WTC11 (cell line): Measurements from ENCODE around the gene TRIM13. TPM values are rescaled to one million over a fixed set of nuclear protein-coding genes. Genes with fewer than 3 reads are reported as not detected.

Experiments
- ATAC-seq: fragments of 200-7000 bp; cut with Tn5 transposase; 2 replicates; pipeline ENCODE4 v1.10.0; 2021; ENCODE audit warnings: mild to moderate bottlenecking, moderate library complexity
- CTCF ChIA-PET: fragments of 300-600 bp; sonication (Branson Sonifier 250); formaldehyde crosslinking; loops from one replicate; lab custom pipeline; 2021; ENCODE audit warnings: antibody characterized with exemption; lab: Charles Lee
- POLR2A ChIA-PET: fragments of 350-600 bp; sonication (Branson Sonifier 250); formaldehyde crosslinking; loops from one replicate; lab custom pipeline; 2021; ENCODE audit warnings: antibody characterized with exemption; lab: Charles Lee
- DNase-seq: peaks from one replicate; pipeline ENCODE4 v3.0.0; 2021; ENCODE audit warnings: low spot score
- H3K27ac Mint-ChIP-seq: 2 replicates; pipeline ENCODE4 v1.8.0; 2021; ENCODE audit warnings: mixed read lengths
- H3K27me3 Mint-ChIP-seq: 2 replicates; pipeline ENCODE4 v1.8.0; 2021; ENCODE audit warnings: low read depth, mild to moderate bottlenecking, moderate library complexity, mixed read lengths
- H3K36me3 Mint-ChIP-seq: 2 replicates; pipeline ENCODE4 v1.8.0; 2021; ENCODE audit warnings: mixed read lengths
- H3K4me1 Mint-ChIP-seq: 2 replicates; pipeline ENCODE4 v1.8.0; 2022; ENCODE audit warnings: mixed read lengths
- H3K4me3 Mint-ChIP-seq: 2 replicates; pipeline ENCODE4 v1.8.0; 2021; ENCODE audit warnings: mild to moderate bottlenecking, moderate library complexity, mixed read lengths
- H3K9me3 Mint-ChIP-seq: 2 replicates; pipeline ENCODE4 v1.8.0; 2021; ENCODE audit warnings: mixed read lengths
- AFF4 ChIP-seq: sonication (generic); formaldehyde crosslinking; IDR thresholded peaks from 2 replicates; pipeline ENCODE4 v1.8.1; 2023; ENCODE audit warnings: mild to moderate bottlenecking, missing genetic modification reagents, borderline replicate concordance
- AR ChIP-seq: fragments of 250-450 bp; sonication (Bioruptor Pico); IDR thresholded peaks from 2 replicates; pipeline ENCODE4 v1.9.0; 2021; ENCODE audit warnings: mild to moderate bottlenecking
- ATF3 ChIP-seq: sonication (generic); formaldehyde crosslinking; conservative IDR thresholded peaks from 2 replicates; pipeline ENCODE4 v1.8.1; 2022; ENCODE audit warnings: mild to moderate bottlenecking, missing genetic modification reagents
- CREB1 ChIP-seq: sonication (generic); formaldehyde crosslinking; IDR thresholded peaks from 2 replicates; pipeline ENCODE4 v1.8.0; 2023; ENCODE audit warnings: mild to moderate bottlenecking, missing genetic modification reagents
- FOXP4 ChIP-seq: sonication (generic); formaldehyde crosslinking; IDR thresholded peaks from 2 replicates; pipeline ENCODE4 v1.8.0; 2022; ENCODE audit warnings: mild to moderate bottlenecking, missing genetic modification reagents
- GTF2I ChIP-seq: fragments of 250-450 bp; sonication (Bioruptor Pico); conservative IDR thresholded peaks from 2 replicates; pipeline ENCODE4 v1.4.0; 2021; ENCODE audit warnings: mild to moderate bottlenecking
- JUN ChIP-seq: sonication (generic); formaldehyde crosslinking; IDR thresholded peaks from 2 replicates; pipeline ENCODE4 v1.8.0; 2023; ENCODE audit warnings: mild to moderate bottlenecking, missing genetic modification reagents
- MAX ChIP-seq: sonication (generic); formaldehyde crosslinking; IDR thresholded peaks from 2 replicates; pipeline ENCODE4 v1.8.0; 2022; ENCODE audit warnings: mild to moderate bottlenecking, missing genetic modification reagents
- MYBL2 ChIP-seq: sonication (generic); formaldehyde crosslinking; IDR thresholded peaks from 2 replicates; pipeline ENCODE4 v1.8.1; 2023; ENCODE audit warnings: mild to moderate bottlenecking, moderate library complexity, missing genetic modification reagents
- NFYB ChIP-seq: sonication (generic); formaldehyde crosslinking; conservative IDR thresholded peaks from 2 replicates; pipeline ENCODE4 v1.8.0; 2022; ENCODE audit warnings: low read depth, missing genetic modification reagents
- NR2C2 ChIP-seq: sonication (generic); formaldehyde crosslinking; IDR thresholded peaks from 2 replicates; pipeline ENCODE4 v1.8.0; 2022; ENCODE audit warnings: mild to moderate bottlenecking, missing genetic modification reagents
- OVOL2 ChIP-seq: fragments of 250-450 bp; sonication (Bioruptor Pico); IDR thresholded peaks from 2 replicates; pipeline ENCODE4 v1.9.0; 2021; ENCODE audit warnings: mild to moderate bottlenecking, borderline replicate concordance
- RORB ChIP-seq: fragments of 250-450 bp; sonication (Bioruptor Pico); IDR thresholded peaks from 2 replicates; pipeline ENCODE4 v1.9.0; 2021; ENCODE audit warnings: mild to moderate bottlenecking
- TP53 ChIP-seq: sonication (generic); formaldehyde crosslinking; IDR thresholded peaks from 2 replicates; pipeline ENCODE4 v1.8.1; 2023; ENCODE audit warnings: mild to moderate bottlenecking, missing genetic modification reagents
- USF2 ChIP-seq: sonication (generic); formaldehyde crosslinking; IDR thresholded peaks from 2 replicates; pipeline ENCODE4 v1.8.1; 2023; ENCODE audit warnings: mild to moderate bottlenecking, missing genetic modification reagents, moderate library complexity
- ZNF232 ChIP-seq: sonication (generic); formaldehyde crosslinking; IDR thresholded peaks from 2 replicates; pipeline ENCODE4 v1.8.0; 2022; ENCODE audit warnings: mild to moderate bottlenecking, missing genetic modification reagents
- ZNF512 ChIP-seq: sonication (generic); formaldehyde crosslinking; IDR thresholded peaks from 2 replicates; pipeline ENCODE4 v1.8.1; 2022; ENCODE audit warnings: missing genetic modification reagents, borderline replicate concordance
- ZSCAN18 ChIP-seq: fragments of 250-450 bp; sonication (Bioruptor Pico); IDR thresholded peaks from 2 replicates; pipeline ENCODE4 v2.1.2; 2022; ENCODE audit warnings: mild to moderate bottlenecking, moderate library complexity
- total RNA-seq: library from RNA; stranded (reverse); gene quantifications from 3 replicates; pipeline ENCODE4 v1.2.3, GENCODE V29; 2021

TRIM13 gene
- total RNA-seq, 1 experiment from 2014 or later = 27.5 TPM

DNA sequence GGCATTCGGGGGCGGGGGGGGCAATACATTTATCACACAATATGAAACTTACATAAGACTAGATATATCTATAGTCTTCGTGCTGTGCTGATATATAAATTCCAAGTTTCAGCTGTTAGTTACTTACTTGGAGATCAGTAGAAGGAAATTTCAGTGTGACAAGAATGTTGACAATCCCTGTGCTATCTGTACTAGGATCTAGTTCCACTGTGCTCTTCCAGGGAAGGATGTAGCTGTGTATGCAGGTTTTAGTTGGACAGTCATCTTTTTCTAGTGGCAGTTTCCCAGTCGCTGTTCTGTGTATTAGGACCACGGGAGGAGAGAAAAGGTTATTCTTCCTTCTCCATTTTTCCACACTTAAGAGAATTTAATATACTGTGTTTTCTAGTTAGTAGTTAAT is 3.2 kb upstream of the TRIM13 start (continued):
- no peak for TF ChIP-seq ATF3 (CRISPR knock-in tag)

DNA sequence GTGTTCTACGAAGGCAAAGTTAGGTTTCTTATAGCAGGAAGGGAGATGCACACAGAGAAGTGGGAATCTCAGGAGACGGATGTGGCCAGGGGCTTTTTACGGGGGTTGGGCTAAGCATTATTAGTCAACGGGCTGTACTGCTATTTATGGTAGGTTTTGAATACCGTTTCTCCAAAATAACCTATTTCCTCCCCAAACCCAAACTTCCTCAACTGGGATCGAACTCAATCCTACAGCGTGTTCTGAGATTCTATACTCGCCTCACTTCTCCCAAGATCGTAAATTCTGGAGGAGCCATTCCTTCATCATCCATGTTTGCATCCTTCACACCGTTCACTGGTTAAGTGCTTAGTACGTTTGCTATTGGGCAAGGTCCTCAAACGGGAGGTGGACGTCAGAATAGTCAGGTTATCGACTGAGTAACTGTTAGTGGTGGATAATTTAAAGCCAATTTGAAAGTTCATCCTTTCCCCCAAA is 1.2 kb upstream of the TRIM13 start:
- H3K9me3 Mint-ChIP-seq = no peaks in the 10 kb centered on the region
- CTCF ChIA-PET = interaction anchor here (3.3 kb wide), 1 partner anchor 85 kb away, joined by 41 read pairs; no protein-coding TSS in a partner anchor
- POLR2A ChIA-PET = interaction anchor here (3.9 kb wide), 1 partner anchor 85 kb away, joined by 52 read pairs; no protein-coding TSS in a partner anchor
- H3K4me3 Mint-ChIP-seq = peak overlapping the region; percentile 66
- peaks cover 4% of the 10 kb centered on the region for H3K36me3 Mint-ChIP-seq
- no peak for ATAC-seq
- no peak for TF ChIP-seq ZNF232 (CRISPR knock-in tag)
- no peak for TF ChIP-seq CREB1
- TF ChIP-seq FOXP4 (CRISPR knock-in tag) = no peak
- no peak for TF ChIP-seq ZSCAN18 (CRISPR knock-in tag)
- TF ChIP-seq AR = no peak
- no peak for TF ChIP-seq RORB (CRISPR knock-in tag)
- no peak for TF ChIP-seq GTF2I
- no peak for TF ChIP-seq ZNF512
- TF ChIP-seq OVOL2 (CRISPR knock-in tag) = no peak
- TF ChIP-seq USF2 (CRISPR knock-in tag) = no peak
- no peak for TF ChIP-seq NFYB (CRISPR knock-in tag)
- no peak for TF ChIP-seq JUN (CRISPR knock-in tag)
- TF ChIP-seq TP53 = no peak
- TF ChIP-seq AFF4 (CRISPR knock-in tag) = no peak
- no peak for TF ChIP-seq NR2C2 (CRISPR knock-in tag)
- no peak for TF ChIP-seq MYBL2 (CRISPR knock-in tag)
- TF ChIP-seq MAX (CRISPR knock-in tag) = no peak
- TF ChIP-seq, all 79 proteins: peak for 0
- no peaks in the 10 kb centered on the region for H3K27me3 Mint-ChIP-seq
- H3K27ac Mint-ChIP-seq = no peak overlapping the region; the same call in 1 of the 2 replicates
- DNase-seq = no peak
- H3K4me1 Mint-ChIP-seq = peaks cover 33% of the 10 kb centered on the region
